Activated naive CD8-positive, alpha-beta T cell treated with anti-CD3 and anti-CD28 coated beads, Interleukin-2, amount 10 ng/mL, durations not matched to agents 7 days and 5 days (primary cell): ENCODE data around the gene ATG9A. TPM values are rescaled to one million over a fixed set of nuclear protein-coding genes. Genes with fewer than 3 reads are reported as not detected.
A peak's percentile ranks its signal among the peaks of the same experiment; 100 is the strongest.
"Not testable (repeated sequence)": the region's sequence is repeated elsewhere in the genome, so short reads cannot be mapped to it uniquely, and the experiment has no call there.

Experiments
- ATAC-seq: fragments of 150-1000 bp; cut with Tn5 transposase; one replicate; pipeline ENCODE4 v1.10.0; 2021; ENCODE audit warnings: low read depth, moderate library complexity
- POLR2A ChIA-PET: fragments of 350-600 bp; sonication (Branson Sonifier 250); formaldehyde crosslinking; loops from one replicate; lab custom pipeline; 2021; ENCODE audit warnings: antibody characterized with exemption; lab: Charles Lee
- DNase-seq: peaks from one replicate; pipeline ENCODE4 v3.0.0; 2021
- H3K27ac Mint-ChIP-seq: one replicate; pipeline ENCODE4 v1.8.0; 2022; ENCODE audit warnings: mild to moderate bottlenecking, mixed read lengths
- H3K27me3 Mint-ChIP-seq: one replicate; pipeline ENCODE4 v1.8.0; 2022; ENCODE audit warnings: mild to moderate bottlenecking, moderate library complexity, mixed read lengths
- H3K36me3 Mint-ChIP-seq: one replicate; pipeline ENCODE4 v1.8.0; 2021; ENCODE audit warnings: mild to moderate bottlenecking, mixed read lengths
- H3K4me1 Mint-ChIP-seq: one replicate; pipeline ENCODE4 v1.8.0; 2021; ENCODE audit warnings: mixed read lengths
- H3K4me3 Mint-ChIP-seq: one replicate; pipeline ENCODE4 v1.8.0; 2022; ENCODE audit warnings: mild to moderate bottlenecking, moderate library complexity, mixed read lengths
- H3K9me3 Mint-ChIP-seq: one replicate; pipeline ENCODE4 v1.8.0; 2021; ENCODE audit warnings: mixed read lengths
- total RNA-seq, 2 experiments: library from RNA; stranded (reverse); gene quantifications; one replicate each; pipeline ENCODE4 v1.2.3, GENCODE V29; 2021

The ATG9A gene
- total RNA-seq, 2 experiments from 2014 or later = 56.0 to 62.1 TPM

GRCh38 chr2:219205981-219206327, 23.5 kb downstream of the ATG9A start:
- H3K4me1 Mint-ChIP-seq = peaks cover 42% of the 10 kb centered on the region
- peak overlapping the region; percentile 93 for H3K27ac Mint-ChIP-seq
- H3K4me3 Mint-ChIP-seq = peak overlapping the region; percentile 85
- POLR2A ChIA-PET = interaction anchor here (0.6 to 5.2 kb wide), 15 partner anchors 9 to 73 kb away, joined by 4 to 92 read pairs (median 9); partner anchors contain the start of genes ANKZF1, ATG9A, CNPPD1 and DNAJB2
- DNase-seq (no peak), ATAC-seq (no peak)
- H3K9me3 Mint-ChIP-seq = peaks cover 9% of the 10 kb centered on the region
- peaks cover 13% of the 10 kb centered on the region for H3K36me3 Mint-ChIP-seq
- H3K27me3 Mint-ChIP-seq = no peaks in the 10 kb centered on the region

DNA sequence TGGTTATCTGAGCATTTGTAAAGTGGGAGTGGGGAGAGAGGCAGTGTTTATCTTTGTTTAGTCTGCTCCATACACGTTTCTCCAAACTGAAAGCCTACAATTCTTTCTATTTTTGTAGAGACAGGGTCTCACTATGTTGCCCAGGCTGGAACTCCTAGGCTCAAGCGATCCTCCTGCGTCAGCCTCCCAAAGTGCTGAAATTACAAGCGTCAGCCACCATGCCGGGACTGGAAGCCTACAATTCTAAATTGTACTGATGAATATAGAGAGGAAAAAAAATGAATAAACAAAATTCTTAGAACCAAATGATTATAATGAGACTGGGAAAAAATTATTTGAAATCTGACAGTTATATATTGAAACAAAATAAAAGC, 24.3 kb downstream of the ATG9A start:
- POLR2A ChIA-PET = interaction anchor here (2.0 to 5.2 kb wide), 3 partner anchors 8 to 29 kb away, joined by 9 to 92 read pairs (median 73); partner anchors contain the start of gene CNPPD1
- Mint-ChIP-seq H3K27ac (peak overlapping the region; percentile 93), H3K4me3 (no peak overlapping the region), H3K4me1 (peaks cover 44% of the 10 kb centered on the region), H3K27me3 (no peaks in the 10 kb centered on the region), H3K9me3 (peaks cover 10% of the 10 kb centered on the region), H3K36me3 (peaks cover 12% of the 10 kb centered on the region)
- DNase-seq (no peak), ATAC-seq (no peak)

DNA sequence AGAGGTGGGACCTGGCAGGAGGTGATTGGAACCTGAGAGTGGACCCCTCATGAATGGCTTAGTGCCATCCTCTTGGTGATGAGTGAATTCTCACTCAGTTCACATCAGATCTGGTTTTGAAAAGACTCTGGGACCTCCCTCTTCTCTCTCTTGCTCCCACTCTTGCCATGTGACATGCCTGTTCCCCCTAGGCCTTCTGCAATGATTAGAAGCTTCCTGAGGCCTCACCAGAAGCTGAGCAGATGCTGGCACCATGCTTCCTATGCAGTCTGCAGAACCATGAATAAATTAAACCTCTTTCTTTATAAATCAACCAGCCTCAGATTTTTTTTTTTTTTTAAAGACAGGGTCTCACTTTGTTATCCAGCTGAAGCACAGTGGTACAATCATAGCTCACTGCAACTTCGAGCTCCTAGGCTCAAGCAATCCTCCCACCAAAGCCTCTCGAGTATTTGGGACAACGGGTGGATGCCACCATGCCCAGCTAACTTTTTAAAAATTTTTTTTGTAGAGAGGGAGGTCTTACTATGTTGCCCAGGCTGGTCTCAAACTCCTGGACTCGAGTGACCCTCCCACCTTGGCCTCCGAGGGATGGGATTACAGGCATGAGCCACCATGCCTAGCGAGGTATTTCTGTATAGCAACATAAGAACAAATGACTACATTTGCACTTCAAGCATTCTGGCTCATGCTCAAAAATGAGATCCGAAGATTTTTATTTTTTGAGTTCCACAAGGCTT, 24.8 kb downstream of the ATG9A start:
- peaks cover 10% of the 10 kb centered on the region for H3K36me3 Mint-ChIP-seq
- ATAC-seq (no peak), DNase-seq (no peak)
- H3K4me3 Mint-ChIP-seq = no peak overlapping the region
- POLR2A ChIA-PET = interaction anchor here (1.4 to 3.3 kb wide), 3 partner anchors 23 to 49 kb away, joined by 4 to 73 read pairs (median 4); partner anchors contain the start of gene TUBA4A
- no peaks in the 10 kb centered on the region for H3K27me3 Mint-ChIP-seq
- H3K9me3 Mint-ChIP-seq = peaks cover 10% of the 10 kb centered on the region
- no peak overlapping the region for H3K27ac Mint-ChIP-seq
- H3K4me1 Mint-ChIP-seq = peaks cover 39% of the 10 kb centered on the region

GRCh38 chr2:219201331-219201730, 28.1 kb downstream of the ATG9A start:
- ATAC-seq, H3K36me3 Mint-ChIP-seq, DNase-seq, H3K27me3 Mint-ChIP-seq, H3K4me3 Mint-ChIP-seq, H3K9me3 Mint-ChIP-seq: not testable (repeated sequence)
- H3K4me1 Mint-ChIP-seq = peaks cover 23% of the 10 kb centered on the region
- H3K27ac Mint-ChIP-seq = peak overlapping the region; percentile 92
- POLR2A ChIA-PET = interaction anchor here (1.1 to 3.0 kb wide), 10 partner anchors 8 to 78 kb away, joined by 3 to 63 read pairs (median 7); partner anchors contain the start of genes ABCB6, ANKZF1, ATG9A and DNAJB2

DNA sequence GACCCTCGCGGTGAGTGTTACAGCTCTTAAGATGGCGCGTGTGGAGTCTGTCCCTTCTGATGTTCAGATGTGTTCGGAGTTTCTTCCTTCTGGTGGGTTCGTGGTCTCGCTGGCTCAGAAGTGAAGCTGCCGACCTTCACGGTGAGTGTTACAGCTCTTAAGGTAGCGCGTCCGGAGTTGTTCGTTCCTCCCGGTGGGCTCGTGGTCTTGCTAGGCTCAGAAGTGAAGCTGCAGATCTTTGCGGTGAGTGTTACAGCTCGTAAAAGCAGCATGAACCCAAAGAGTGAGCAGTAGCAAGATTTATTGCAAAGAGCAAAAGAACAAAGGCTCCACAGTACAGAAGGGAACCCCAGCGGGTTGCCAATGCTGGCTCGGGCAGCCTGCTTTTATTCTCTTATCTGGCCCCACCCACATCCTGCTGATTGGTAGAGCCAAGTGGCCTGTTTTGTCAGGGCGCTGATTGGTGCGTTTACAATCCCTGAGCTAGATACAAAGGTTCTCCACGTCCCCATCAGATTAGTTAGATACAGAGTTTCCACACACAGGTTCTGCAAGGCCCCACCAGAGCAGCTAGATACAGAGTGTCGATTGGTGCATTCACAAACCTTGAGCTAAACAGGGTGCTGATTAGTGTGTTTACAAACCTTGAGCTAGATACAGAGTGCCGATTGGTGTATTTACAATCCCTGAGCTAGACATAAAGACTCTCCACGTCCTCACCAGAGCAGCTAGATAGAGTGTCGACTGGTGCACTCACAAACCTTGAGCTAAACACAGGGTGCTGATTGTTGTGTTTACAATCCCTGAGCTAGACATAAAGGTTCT, 28.7 kb downstream of the ATG9A start:
- Mint-ChIP-seq H3K4me1 (peaks cover 20% of the 10 kb centered on the region), H3K4me3 (peak overlapping the region; percentile 81), H3K27ac (peak overlapping the region; percentile 92)
- peak; percentile 58 for DNase-seq
- not testable (repeated sequence) for H3K9me3 Mint-ChIP-seq, H3K27me3 Mint-ChIP-seq, ATAC-seq, H3K36me3 Mint-ChIP-seq
- POLR2A ChIA-PET = interaction anchor here (0.6 to 3.0 kb wide), 16 partner anchors 9 to 304 kb away, joined by 3 to 63 read pairs (median 4); partner anchors contain the start of genes ABCB6, ANKZF1, ATG9A and CNPPD1

GRCh38 chr2:219199470-219200211, 29.8 kb downstream of the ATG9A start:
- peaks cover 10% of the 10 kb centered on the region for H3K9me3 Mint-ChIP-seq
- H3K4me1 Mint-ChIP-seq = peaks cover 18% of the 10 kb centered on the region
- no peak for DNase-seq
- peak overlapping the region; percentile 71 for H3K27ac Mint-ChIP-seq
- H3K27me3 Mint-ChIP-seq = no peaks in the 10 kb centered on the region
- peaks cover 6% of the 10 kb centered on the region for H3K36me3 Mint-ChIP-seq
- POLR2A ChIA-PET = interaction anchor here (1.1 to 3.0 kb wide), 9 partner anchors 10 to 188 kb away, joined by 4 to 63 read pairs (median 8); partner anchors contain the start of genes ANKZF1, ATG9A, CNPPD1 and DNAJB2
- ATAC-seq = peak; percentile 40
- H3K4me3 Mint-ChIP-seq = peak overlapping the region; percentile 55

GRCh38 chr2:219198974-219199373, 30.5 kb downstream of the ATG9A start:
- peak overlapping the region; percentile 71 for H3K27ac Mint-ChIP-seq
- no peak for DNase-seq
- POLR2A ChIA-PET = interaction anchor here (2.3 to 3.0 kb wide), 3 partner anchors 16 to 80 kb away, joined by 5 to 63 read pairs (median 42); partner anchors contain the start of genes CNPPD1, DNAJB2 and RETREG2
- no peak for ATAC-seq
- peaks cover 18% of the 10 kb centered on the region for H3K4me1 Mint-ChIP-seq
- H3K36me3 Mint-ChIP-seq = peaks cover 4% of the 10 kb centered on the region
- no peaks in the 10 kb centered on the region for H3K27me3 Mint-ChIP-seq
- peaks cover 8% of the 10 kb centered on the region for H3K9me3 Mint-ChIP-seq
- peak overlapping the region; percentile 55 for H3K4me3 Mint-ChIP-seq

DNA sequence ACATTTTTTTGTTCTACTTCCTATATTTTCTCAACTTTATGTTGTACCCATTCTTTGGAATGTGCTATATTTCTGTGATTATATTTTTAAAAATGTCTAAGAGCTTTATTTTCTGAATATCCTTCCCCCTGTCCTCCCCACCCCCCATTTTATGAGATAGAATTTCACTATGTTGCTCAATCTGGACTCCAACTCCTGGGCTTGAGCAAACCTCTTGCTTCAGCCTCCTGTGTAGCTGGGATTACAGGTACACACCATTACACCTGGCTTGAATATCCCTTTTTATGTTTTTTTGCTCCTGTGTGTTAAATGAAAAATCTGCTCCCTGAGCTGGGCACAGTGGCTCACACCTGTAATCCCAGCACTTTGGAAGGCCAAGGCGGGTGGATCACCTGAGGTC, 32.0 kb downstream of the ATG9A start:
- Mint-ChIP-seq H3K27ac (no peak overlapping the region), H3K27me3 (no peaks in the 10 kb centered on the region), H3K9me3 (peaks cover 3% of the 10 kb centered on the region), H3K36me3 (peaks cover 3% of the 10 kb centered on the region), H3K4me1 (peaks cover 18% of the 10 kb centered on the region), H3K4me3 (no peak overlapping the region)
- POLR2A ChIA-PET = interaction anchor here (2.5 kb wide), 1 partner anchor 9 kb away, joined by 9 read pairs; the partner anchor contains the start of gene ZFAND2B
- ATAC-seq = no peak
- no peak for DNase-seq

DNA sequence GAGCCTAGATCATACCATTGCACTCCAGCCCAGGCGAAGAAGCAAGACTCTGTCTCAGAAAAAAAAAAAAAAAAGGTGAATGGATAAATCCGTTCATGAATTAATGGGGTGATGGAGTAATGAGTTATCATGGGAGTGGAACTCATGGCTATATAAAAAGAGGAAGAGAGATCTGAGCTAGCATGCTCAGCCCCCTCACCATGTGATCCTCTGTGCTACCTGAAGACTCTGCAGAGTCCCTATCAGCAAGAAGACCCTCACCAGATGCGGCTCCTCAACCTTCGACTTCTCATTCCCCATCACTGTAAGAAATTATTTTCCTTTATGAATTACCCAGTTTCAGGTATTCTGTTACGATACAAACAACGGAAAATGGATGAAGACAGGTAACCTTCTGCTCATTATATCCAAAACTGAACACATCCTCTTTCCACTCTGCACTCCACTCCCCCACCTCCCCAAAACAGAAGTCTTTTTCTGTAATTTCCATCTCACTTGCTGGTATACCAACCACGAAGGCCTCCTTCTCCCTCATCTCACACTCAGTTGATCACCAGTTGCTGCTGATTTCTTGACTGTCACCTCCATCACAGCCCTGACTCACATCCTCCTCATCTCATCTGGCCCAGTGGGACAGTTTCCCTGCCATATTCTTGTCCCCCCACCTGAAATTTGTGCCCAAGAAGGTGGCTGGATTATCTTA, 42.5 kb downstream of the ATG9A start:
- ATAC-seq (no peak), DNase-seq (no peak)
- POLR2A ChIA-PET = interaction anchor here (0.6 to 8.0 kb wide), 2 partner anchors 13 to 132 kb away, joined by 4 to 63 read pairs; no protein-coding TSS in a partner anchor
- peaks cover 18% of the 10 kb centered on the region for H3K4me1 Mint-ChIP-seq
- H3K27me3 Mint-ChIP-seq = no peaks in the 10 kb centered on the region
- H3K4me3 Mint-ChIP-seq = no peak overlapping the region
- peaks cover 33% of the 10 kb centered on the region for H3K36me3 Mint-ChIP-seq
- H3K9me3 Mint-ChIP-seq = no peaks in the 10 kb centered on the region
- H3K27ac Mint-ChIP-seq = peak overlapping the region; percentile 34

- no peaks in the 10 kb centered on the region for H3K27me3 Mint-ChIP-seq
- DNase-seq (no peak), ATAC-seq (no peak)
- no peak overlapping the region for H3K27ac Mint-ChIP-seq
- H3K36me3 Mint-ChIP-seq = peaks cover 51% of the 10 kb centered on the region
- no peak overlapping the region for H3K4me3 Mint-ChIP-seq
- POLR2A ChIA-PET = interaction anchor here (0.7 to 8.0 kb wide), 4 partner anchors 16 to 69 kb away, joined by 4 to 73 read pairs (median 37); partner anchors contain the start of genes TUBA4A, TUBA4B and ZFAND2B
- no peaks in the 10 kb centered on the region for H3K9me3 Mint-ChIP-seq
- H3K4me1 Mint-ChIP-seq = peaks cover 42% of the 10 kb centered on the region
These were observed 45.3 kb downstream of the ATG9A start for GRCh38 chr2:219184121-219184520.

- POLR2A ChIA-PET = interaction anchor here (1.6 to 8.0 kb wide), 5 partner anchors 12 to 70 kb away, joined by 6 to 73 read pairs (median 19); partner anchors contain the start of genes TUBA4A, TUBA4B and ZFAND2B
- Mint-ChIP-seq H3K36me3 (peaks cover 52% of the 10 kb centered on the region), H3K27me3 (no peaks in the 10 kb centered on the region), H3K9me3 (no peaks in the 10 kb centered on the region), H3K4me1 (peaks cover 46% of the 10 kb centered on the region), H3K27ac (peak overlapping the region; percentile 87), H3K4me3 (peak overlapping the region; percentile 73)
- ATAC-seq (no peak), DNase-seq (no peak)
These were observed 46.2 kb downstream of the ATG9A start for GRCh38 chr2:219183151-219183772.
